ENCODE results near the gene BICD2.

The BICD2 gene

GRCh38 chr9:92746567-92747458 lies 17.8 kb downstream of the BICD2 start:
- DNase-seq = no peak

GRCh38 chr9:92745881-92746280 lies 18.8 kb downstream of the BICD2 start:
- DNase-seq = no peak

- no peak for DNase-seq
These were observed 19.3 kb downstream of the BICD2 start for GRCh38 chr9:92745331-92745730.

GRCh38 chr9:92740969-92741368 lies 23.7 kb downstream of the BICD2 start:
- no peak for DNase-seq

- DNase-seq = no peak
These were observed 24.1 kb downstream of the BICD2 start for GRCh38 chr9:92740446-92740961.

- DNase-seq = no peak
These were observed 24.6 kb downstream of the BICD2 start for GRCh38 chr9:92740009-92740408.

GRCh38 chr9:92739346-92739970 lies 25.2 kb downstream of the BICD2 start:
- DNase-seq = no peak

- DNase-seq = no peak
These were observed 26.0 kb downstream of the BICD2 start for GRCh38 chr9:92738661-92739081.

- no peak for DNase-seq
These were observed 26.9 kb downstream of the BICD2 start for GRCh38 chr9:92737611-92738299.

GRCh38 chr9:92737216-92737606 lies 27.4 kb downstream of the BICD2 start:
- no peak for DNase-seq

GRCh38 chr9:92736563-92737215 lies 27.9 kb downstream of the BICD2 start:
- no peak for DNase-seq

- no peak for DNase-seq
These were observed 28.7 kb downstream of the BICD2 start for GRCh38 chr9:92735636-92736562.

GRCh38 chr9:92734931-92735635 lies 29.6 kb downstream of the BICD2 start:
- no peak for DNase-seq

- DNase-seq = no peak
These were observed 33.7 kb downstream of the BICD2 start for GRCh38 chr9:92730897-92731296.

GRCh38 chr9:92729735-92730155 lies 34.9 kb downstream of the BICD2 start:
- no peak for DNase-seq

GRCh38 chr9:92728831-92729734 lies 35.5 kb downstream of the BICD2 start:
- DNase-seq = no peak

- DNase-seq = no peak
These were observed 36.6 kb downstream of the BICD2 start for GRCh38 chr9:92727716-92728700.

GRCh38 chr9:92726971-92727715 lies 37.5 kb downstream of the BICD2 start:
- DNase-seq = no peak

Data from activated CD4-positive, alpha-beta T cell treated with anti-CD3 and anti-CD28 coated beads, Interleukin-2, Interleukin-6, amounts not matched to agents 100 ng/mL and 50 ng/mL, durations not matched to agents 16 hours and 8 hours (primary cell).